Measurements from ENCODE around the gene THNSL1.

The THNSL1 gene

GRCh38 chr10:25014579-25014978 lies 1.8 kb upstream of the THNSL1 start:
- no peak for DNase-seq

GRCh38 chr10:25015828-25016375 lies 510 bp upstream of the THNSL1 start, which contains the start of gene ENKUR:
Gene ENKUR, minus strand, starts transcription at chr10:25016158. Its CDS starts 222 bp downstream, at chr10:25015936.
- peak; percentile 89 for DNase-seq

- DNase-seq: no peak
Observed at GRCh38 chr10:25017154-25017590, 760 bp downstream of the THNSL1 start.

GRCh38 chr10:25017661-25018060 lies 1.2 kb downstream of the THNSL1 start:
- DNase-seq: no peak

GRCh38 chr10:25018703-25019102 lies 2.3 kb downstream of the THNSL1 start:
- DNase-seq: no peak

- no peak for DNase-seq
Observed at GRCh38 chr10:25023278-25023677, 6.9 kb downstream of the THNSL1 start.

- DNase-seq: no peak
Observed at GRCh38 chr10:25024528-25024927, 8.1 kb downstream of the THNSL1 start.

- DNase-seq: no peak
Observed at GRCh38 chr10:25026463-25026862, 10.1 kb downstream of the THNSL1 start.

GRCh38 chr10:25028711-25029110 lies 12.3 kb downstream of the THNSL1 start:
- DNase-seq: no peak

GRCh38 chr10:25029519-25029918 lies 13.1 kb downstream of the THNSL1 start:
- no peak for DNase-seq

- DNase-seq: no peak
Observed at GRCh38 chr10:25036381-25036780, 20.0 kb downstream of the THNSL1 start.

- no peak for DNase-seq
Observed at GRCh38 chr10:25038325-25038724, 21.9 kb downstream of the THNSL1 start.

- DNase-seq: no peak
Observed at GRCh38 chr10:25039531-25039930, 23.1 kb downstream of the THNSL1 start.

- DNase-seq: no peak
Observed at GRCh38 chr10:25046641-25047040, 30.2 kb downstream of the THNSL1 start.

GRCh38 chr10:25047088-25047487 lies 30.7 kb downstream of the THNSL1 start:
- DNase-seq: no peak

- no peak for DNase-seq
Observed at GRCh38 chr10:25047591-25048301, 31.3 kb downstream of the THNSL1 start.

- no peak for DNase-seq
Observed at GRCh38 chr10:25048450-25048849, 32.0 kb downstream of the THNSL1 start.

- DNase-seq: no peak
Observed at GRCh38 chr10:25049966-25050365, 33.6 kb downstream of the THNSL1 start.

GRCh38 chr10:25050402-25050801 lies 34.0 kb downstream of the THNSL1 start:
- DNase-seq: no peak

- no peak for DNase-seq
Observed at GRCh38 chr10:25052012-25052411, 35.6 kb downstream of the THNSL1 start.

GRCh38 chr10:25056726-25057125 lies 40.3 kb downstream of the THNSL1 start:
- DNase-seq: no peak

GRCh38 chr10:25057886-25058285 lies 41.5 kb downstream of the THNSL1 start:
- DNase-seq: no peak

GRCh38 chr10:25059990-25060389 lies 43.6 kb downstream of the THNSL1 start:
- DNase-seq: no peak

- peak; percentile 28 for DNase-seq
Observed at GRCh38 chr10:25061125-25061524, 44.7 kb downstream of the THNSL1 start.
